CMK (cell line): ENCODE measurements around the gene MARVELD1.

Experiments used
- DNase-seq: peaks from one replicate; pipeline ENCODE4 v3.0.0-alpha.2; 2010; ENCODE audit warnings: low read depth

The MARVELD1 gene

GRCh38 chr10:97755718-97756117 is 42.2 kb downstream of the MARVELD1 start:
- DNase-seq, result no peak

GRCh38 chr10:97757471-97757870 is 43.9 kb downstream of the MARVELD1 start:
- no peak for DNase-seq

GRCh38 chr10:97759158-97759887 is 45.8 kb downstream of the MARVELD1 start:
- peak; percentile 59 for DNase-seq

GRCh38 chr10:97759946-97760345 is 46.4 kb downstream of the MARVELD1 start:
- DNase-seq, result no peak

- no peak for DNase-seq
Measured at GRCh38 chr10:97760461-97761257, 47.1 kb downstream of the MARVELD1 start.

GRCh38 chr10:97761331-97761865 is 47.9 kb downstream of the MARVELD1 start:
- DNase-seq, result no peak

GRCh38 chr10:97762056-97762455 is 48.5 kb downstream of the MARVELD1 start:
- DNase-seq, result no peak

GRCh38 chr10:97762816-97763215 is 49.3 kb downstream of the MARVELD1 start:
- DNase-seq, result no peak

- DNase-seq, result no peak
Measured at GRCh38 chr10:97763411-97763810, 49.9 kb downstream of the MARVELD1 start.

GRCh38 chr10:97763947-97764346 is 50.4 kb downstream of the MARVELD1 start:
- DNase-seq, result no peak

GRCh38 chr10:97764519-97764931 is 51.0 kb downstream of the MARVELD1 start:
- DNase-seq, result no peak

- DNase-seq, result no peak
Measured at GRCh38 chr10:97765201-97765600, 51.7 kb downstream of the MARVELD1 start.

GRCh38 chr10:97766106-97766810 is 52.7 kb downstream of the MARVELD1 start:
- no peak for DNase-seq

GRCh38 chr10:97766996-97767924 is 53.7 kb downstream of the MARVELD1 start:
- no peak for DNase-seq
